ENCODE data around the gene SMIM1.

SMIM1 gene, protein sequence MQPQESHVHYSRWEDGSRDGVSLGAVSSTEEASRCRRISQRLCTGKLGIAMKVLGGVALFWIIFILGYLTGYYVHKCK

DNA sequence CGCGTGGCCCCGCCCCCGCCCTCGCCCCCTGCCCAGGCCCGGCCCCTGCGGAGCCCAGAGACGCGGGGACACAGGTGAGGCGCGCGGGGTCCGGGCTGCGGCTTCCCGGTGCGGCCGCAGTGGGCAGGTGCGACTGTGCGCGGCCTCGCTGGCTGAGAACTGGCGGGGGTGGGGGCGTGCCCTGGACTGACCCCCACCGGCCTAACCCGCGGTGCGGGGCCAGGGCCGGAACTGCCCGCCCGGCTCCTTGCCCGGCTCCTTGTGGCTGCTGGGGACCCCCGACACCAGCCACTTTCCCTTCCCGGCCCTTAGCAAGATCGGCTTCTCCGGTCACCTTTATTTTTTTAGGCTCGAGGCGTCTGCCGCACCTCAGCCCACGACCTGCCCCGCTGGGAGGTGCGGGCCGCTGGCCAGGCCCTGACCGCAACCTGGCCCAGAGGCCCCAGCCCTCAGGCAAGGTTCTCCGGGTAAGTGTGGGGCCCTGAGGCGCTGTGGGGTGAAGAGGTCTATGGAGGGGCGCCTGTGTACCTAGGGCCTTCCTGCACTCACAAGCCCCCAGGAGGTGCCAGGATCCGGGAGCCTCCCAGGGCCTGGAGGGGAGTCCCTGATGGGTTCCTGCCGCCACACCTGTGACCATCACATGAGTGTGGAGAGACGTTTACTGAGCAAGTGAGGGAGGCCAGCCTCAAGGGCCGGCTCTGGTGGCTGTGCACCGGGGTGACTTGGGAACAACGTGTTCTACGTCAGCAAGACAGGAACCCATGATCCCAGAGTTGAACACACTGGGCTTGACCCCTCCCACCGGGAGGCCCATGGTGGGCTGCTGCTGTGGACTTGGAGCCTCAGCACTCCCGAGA lies at the start of gene SMIM1:
SMIM1 (plus strand) TSS at position 35 of the 857 bp plus-strand sequence. CDS start 2,625 bp downstream, outside the sequence.
- DNase-seq, result no peak

DNA sequence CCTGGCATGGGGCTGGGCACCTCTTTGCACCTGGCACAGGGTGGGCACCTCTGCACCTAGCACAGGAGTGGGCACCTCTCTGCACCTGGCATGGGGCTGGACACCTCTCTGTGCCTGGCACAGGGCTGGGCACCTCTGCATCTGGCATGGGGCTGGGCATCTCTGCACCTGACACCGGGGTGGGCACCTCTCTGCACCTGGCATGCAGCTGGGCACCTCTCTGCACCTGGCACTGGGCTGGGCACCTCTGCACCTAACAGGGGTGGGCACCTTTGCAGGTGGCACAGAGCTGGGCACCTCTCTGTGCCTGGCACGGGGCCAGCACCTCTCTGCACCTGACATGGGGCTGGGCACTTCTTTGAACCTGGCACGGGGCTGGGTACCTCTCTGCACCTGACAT lies 49.7 kb upstream of the SMIM1 start:
- no peak for DNase-seq

DNA sequence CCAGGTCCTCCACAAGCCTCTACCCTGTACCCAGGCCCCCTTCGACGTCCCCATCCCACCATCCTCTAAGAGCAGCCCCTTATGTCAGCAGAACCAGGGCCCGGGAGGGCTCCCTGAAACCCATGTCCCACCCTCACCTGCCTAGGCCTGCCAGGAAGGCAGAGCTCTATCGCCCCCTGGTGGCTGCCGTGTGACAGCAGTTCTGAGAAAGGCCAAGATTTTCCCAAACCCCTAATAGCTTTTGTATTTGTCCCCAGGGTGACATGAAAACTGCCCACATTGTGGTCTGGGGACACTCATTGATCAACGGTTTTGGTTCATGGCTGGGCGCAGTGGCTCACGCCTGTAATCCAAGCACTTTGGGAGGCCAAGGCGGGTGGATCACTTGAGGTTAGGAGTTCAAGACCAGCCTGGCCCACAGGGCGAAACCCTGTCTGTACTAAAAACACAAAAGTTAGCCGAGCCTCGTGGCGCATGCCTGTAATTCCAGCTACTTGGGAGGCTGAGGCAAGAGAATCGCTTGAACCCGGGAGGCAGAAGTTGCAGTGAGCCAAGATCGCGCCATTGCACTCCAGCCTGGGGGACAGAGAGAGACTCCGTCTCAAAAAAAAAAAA lies 48.0 kb upstream of the SMIM1 start:
- DNase-seq, result peak; percentile 73

DNA sequence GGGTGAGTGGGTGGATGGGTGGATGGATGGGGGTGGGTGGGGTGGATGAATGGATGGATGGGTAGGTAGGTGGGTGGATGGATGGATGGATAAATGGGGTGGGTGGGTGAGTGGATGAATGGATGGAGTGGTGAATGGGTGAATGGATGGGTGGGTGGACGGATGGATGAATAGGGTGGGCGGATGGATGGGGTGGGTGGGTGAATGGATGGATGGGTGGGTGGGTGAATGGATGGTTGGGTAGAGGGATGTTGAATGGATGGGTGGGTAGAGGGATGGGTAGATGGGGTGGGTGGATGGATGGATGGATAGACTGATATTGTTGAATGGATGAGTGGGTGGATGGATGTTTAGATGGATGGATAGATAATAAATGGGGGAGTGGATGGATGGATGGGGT lies 47.2 kb upstream of the SMIM1 start:
- DNase-seq, result no peak

DNA sequence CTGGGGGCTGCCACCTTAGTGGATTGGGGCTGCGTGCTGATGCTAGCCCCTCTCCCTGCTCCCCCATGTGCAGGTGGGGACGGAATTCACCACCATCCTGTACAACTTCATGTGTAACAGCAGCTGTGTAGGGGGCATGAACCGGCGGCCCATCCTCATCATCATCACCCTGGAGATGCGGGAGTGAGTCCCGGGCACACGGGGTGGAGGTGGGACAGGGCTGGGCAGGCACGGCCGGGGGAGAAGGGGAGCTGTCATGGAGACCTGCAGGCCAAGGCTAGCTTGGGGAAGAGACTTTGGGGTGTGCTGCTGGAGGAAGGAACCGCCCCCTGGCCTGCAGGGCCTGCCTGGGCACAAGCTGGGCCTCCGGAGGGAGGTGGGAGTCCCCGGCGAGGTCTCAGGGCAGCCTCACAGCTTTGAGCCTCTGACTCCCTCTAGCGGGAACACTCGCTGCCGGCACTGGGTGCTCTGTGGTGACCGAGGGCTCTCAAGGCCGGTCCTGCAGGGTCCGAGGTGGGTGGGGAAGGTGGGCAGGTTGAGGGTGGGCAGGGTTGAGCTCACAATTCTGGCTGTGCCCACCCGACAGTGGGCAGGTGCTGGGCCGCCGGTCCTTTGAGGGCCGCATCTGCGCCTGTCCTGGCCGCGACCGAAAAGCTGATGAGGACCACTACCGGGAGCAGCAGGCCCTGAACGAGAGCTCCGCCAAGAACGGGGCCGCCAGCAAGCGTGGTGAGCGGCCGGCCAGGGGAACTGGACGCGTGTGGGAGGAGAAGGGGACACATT lies 45.3 kb upstream of the SMIM1 start:
- peak; percentile 59 for DNase-seq

DNA sequence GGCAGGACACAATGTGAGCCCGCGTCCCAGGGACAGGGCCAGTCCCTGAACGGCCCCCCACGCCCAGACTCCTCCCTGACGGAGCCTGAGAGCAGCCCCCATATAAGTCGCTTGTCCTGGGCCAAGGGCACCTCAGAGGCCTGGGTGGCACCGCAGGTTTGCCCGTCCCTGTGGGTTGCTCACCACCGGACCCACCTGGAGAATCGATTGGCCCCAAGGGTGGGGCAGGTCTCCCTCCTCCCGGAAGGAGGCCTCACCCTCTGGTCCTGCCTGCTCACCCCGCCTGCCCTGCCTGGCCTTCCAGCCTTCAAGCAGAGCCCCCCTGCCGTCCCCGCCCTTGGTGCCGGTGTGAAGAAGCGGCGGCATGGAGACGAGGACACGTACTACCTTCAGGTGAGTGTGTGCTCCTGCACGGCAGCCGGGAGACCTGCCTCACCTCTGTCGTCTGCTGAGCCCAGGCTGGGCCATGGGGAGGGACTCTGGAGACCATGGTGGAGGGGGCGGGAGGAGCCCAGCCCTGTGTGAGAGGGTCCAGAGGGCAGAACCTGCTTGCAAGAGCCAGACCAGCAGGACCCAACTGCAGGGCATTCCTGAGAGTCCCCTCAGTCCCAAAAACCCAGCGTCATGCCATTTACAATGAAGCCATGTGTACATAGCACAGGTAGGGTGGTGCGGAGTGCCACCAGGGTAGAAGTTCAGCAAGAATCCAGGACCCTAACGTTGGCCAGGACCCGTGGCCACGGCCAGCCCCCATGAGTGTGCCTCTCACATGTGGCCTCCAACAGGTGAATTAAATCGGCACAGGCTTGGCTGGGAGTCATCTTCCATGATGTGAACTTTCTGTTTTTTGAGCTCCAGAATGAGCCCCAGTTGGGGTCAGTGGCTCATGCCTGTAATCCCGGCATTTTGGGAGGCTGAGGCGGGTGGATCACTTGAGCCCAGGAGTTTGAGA lies 44.4 kb upstream of the SMIM1 start:
- DNase-seq, result no peak

DNA sequence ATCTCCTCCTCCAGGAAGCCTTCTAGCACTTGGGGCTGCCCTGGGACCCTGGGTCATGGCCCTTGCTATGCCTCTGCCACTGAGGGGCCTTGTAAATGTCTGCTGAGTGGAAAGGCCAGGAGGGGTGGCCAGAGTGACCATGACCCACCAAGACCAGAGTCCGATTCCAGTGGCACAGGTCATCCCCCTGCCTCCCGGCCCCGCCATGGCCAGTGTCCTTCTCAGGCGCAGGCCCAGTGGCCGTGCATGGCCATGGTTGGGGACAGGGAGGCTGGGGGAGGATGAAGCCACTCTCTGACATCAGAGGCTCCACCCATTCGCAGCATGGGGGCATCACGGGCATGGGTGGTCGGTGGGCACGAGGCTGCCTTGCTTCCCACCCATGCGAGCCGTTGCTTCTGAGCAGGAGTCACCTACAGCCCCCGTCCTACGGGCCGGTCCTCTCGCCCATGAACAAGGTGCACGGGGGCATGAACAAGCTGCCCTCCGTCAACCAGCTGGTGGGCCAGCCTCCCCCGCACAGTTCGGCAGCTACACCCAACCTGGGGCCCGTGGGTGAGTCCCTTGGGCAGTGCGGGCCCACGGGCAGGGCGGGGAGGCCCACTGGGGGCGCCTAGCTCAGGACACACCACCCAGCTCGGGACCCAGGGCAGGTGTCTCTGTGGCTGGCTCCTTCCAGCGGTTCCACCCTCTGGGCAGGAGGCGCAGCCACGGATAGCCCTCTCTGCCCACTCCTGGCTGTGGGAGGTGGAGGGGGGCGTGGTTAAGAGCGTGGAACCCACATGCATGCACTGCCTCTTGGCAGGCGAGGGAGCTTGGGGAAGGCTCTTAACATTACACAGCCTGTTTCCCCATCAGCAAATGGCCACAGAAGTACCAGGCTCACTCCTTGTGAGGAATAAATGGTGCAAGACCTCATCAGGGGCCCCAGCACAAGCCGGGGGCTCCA lies 42.7 kb upstream of the SMIM1 start:
- no peak for DNase-seq

DNA sequence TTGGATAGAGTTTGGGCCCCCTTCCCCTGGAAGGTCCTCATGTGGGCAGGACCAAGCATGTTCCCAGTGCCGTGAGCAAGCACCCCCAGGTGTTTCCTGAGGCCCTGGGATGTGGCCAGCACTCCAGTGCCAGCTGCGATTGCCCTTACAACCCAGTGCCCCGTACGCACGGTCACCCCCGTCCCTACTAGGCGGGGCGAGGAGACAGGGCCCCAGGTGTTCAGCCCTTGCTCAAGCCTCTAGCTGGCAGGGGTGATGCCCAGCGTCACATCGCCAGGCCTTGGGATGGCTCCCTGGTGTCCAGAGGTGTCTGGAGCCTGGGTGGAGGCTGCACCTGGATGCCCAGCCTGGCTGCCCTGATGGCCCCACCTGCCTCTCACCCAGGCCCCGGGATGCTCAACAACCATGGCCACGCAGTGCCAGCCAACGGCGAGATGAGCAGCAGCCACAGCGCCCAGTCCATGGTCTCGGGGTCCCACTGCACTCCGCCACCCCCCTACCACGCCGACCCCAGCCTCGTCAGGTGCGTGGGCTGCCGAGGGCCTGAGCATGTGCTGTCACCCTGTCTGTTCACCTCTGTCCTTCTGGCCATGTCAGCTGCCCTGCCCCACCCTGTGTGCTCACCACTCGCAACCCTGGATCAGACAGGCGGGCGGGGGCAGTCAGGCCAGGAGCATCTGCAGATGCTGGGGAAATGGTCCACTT lies 41.9 kb upstream of the SMIM1 start:
- DNase-seq, result no peak

DNA sequence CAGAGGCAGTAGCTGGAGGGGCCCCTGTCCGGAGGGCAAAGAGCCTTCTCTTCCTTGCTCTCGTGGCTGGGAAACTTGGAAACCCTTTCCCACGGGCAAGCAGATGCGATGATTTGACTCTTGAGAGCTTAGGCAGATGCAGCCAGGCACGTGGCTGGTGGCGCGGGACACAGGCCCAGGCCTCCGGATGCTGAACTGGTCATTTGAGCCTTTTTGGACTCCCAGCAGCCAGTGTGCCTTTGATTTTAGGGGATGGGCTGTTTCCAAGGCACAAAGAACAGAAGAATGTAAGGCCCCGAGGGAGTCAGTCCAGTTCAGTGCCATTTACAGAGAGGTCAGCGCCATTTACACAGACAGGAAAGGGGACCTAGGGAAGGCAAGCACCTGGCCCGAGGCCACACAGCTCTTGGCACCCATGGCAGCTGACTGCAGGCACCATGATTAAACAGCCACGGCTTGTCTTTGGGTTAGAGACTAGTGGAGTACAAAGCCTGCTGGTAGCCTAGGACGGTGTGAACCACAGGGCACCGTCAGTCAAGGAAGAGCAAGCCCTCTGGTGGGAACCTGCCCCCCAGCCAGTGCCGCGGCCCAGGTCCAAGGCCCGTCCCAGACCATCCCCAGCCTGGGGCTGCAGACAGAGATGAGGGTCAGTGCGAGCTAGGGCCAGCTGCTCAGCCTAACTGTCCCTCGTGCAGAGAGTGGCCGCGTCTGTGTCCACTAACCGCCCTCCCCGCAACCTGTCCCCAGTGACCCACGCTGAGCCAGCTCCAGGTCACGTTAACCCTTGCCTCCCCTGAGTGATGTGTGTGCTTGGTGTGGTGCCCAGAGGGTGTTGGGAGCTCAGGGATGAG lies 40.7 kb upstream of the SMIM1 start:
- peak; percentile 27 for DNase-seq

DNA sequence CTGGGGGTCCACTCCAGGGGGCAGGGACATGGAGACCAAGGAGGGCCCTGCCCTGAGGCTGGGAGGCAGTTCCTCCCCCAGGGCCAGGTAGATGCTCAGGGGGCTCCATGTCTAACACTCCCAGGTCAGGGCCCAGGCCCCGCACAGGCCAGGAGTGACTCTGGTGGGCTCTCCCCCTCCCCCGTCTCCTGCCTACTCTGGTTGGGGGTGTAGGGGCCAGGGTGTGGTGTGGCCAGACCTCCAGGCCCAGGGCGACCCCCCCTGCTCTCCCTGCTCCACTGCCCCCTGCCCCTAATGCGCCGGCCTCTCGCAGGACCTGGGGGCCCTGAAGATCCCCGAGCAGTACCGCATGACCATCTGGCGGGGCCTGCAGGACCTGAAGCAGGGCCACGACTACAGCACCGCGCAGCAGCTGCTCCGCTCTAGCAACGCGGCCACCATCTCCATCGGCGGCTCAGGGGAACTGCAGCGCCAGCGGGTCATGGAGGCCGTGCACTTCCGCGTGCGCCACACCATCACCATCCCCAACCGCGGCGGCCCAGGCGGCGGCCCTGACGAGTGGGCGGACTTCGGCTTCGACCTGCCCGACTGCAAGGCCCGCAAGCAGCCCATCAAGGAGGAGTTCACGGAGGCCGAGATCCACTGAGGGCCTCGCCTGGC lies 40.0 kb upstream of the SMIM1 start:
- no peak for DNase-seq

DNA sequence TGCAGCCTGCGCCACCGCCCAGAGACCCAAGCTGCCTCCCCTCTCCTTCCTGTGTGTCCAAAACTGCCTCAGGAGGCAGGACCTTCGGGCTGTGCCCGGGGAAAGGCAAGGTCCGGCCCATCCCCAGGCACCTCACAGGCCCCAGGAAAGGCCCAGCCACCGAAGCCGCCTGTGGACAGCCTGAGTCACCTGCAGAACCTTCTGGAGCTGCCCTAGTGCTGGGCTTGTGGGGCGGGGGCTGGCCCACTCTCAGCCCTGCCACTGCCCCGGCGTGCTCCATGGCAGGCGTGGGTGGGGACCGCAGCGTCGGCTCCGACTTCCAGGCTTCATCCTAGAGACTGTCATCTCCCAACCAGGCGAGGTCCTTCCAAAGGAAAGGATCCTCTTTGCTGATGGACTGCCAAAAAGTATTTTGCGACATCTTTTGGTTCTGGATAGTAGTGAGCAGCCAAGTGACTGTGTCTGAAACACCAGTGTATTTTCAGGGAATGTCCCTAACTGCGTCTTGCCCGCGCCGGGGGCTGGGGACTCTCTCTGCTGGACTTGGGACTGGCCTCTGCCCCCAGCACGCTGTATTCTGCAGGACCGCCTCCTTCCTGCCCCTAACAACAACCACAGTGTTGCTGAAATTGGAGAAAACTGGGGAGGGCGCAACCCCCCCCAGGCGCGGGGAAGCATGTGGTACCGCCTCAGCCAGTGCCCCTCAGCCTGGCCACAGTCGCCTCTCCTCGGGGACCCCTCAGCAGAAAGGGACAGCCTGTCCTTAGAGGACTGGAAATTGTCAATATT lies 39.3 kb upstream of the SMIM1 start:
- no peak for DNase-seq

DNA sequence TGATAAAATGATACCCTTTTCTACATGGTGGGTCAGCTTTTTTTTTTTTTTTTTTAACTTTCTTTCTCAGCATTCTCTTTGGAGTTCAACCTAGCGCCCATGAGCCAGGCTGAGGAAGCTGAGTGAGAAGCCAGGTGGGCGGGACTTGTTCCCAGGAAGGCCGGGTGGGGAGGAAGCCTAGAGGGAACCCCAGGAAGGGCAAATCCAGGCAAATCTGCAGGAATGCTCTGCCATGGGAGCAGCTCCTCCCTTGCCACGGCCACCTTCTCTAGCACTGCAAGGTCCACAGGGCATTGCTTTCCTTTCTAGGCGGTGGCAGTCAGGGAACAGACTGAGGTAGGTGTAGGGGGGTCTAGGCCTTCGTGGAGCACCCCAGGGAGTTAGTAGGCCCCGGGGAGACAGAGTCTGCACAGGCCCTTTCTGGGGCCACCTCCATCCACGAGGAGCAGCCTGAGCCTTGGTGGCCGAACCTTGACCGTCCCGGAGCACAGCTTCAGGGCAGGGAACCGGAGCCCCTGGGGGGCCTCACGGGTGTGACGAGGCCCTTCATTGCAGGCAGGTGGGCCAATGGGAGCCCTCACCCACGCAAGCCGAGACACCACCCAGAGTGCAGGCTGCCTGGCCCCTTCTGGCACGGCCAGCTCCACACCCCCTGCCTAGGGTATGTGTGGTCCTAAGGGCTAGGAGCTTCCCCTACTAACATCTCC lies 38.5 kb upstream of the SMIM1 start:
- DNase-seq, result no peak

DNA sequence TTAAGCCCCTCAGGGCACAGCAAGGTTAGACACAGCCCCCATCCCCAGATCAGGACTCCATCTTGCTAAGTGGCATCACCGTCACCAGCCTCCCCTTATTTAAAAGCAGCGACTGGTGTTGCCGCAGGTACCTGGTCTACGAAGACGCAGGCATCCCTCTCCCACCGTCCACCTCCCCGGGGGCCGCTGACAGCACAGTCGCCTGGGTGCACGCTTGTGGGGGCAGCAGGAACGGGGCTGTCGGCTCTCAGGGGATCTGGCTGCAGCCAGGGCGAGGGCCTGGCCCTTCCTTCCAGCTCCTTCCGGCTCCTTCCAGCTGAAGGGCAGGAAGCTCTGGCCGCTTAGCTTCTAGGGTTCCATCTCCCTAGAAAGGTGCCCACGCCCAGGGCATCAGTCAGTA lies 37.9 kb upstream of the SMIM1 start:
- no peak for DNase-seq

DNA sequence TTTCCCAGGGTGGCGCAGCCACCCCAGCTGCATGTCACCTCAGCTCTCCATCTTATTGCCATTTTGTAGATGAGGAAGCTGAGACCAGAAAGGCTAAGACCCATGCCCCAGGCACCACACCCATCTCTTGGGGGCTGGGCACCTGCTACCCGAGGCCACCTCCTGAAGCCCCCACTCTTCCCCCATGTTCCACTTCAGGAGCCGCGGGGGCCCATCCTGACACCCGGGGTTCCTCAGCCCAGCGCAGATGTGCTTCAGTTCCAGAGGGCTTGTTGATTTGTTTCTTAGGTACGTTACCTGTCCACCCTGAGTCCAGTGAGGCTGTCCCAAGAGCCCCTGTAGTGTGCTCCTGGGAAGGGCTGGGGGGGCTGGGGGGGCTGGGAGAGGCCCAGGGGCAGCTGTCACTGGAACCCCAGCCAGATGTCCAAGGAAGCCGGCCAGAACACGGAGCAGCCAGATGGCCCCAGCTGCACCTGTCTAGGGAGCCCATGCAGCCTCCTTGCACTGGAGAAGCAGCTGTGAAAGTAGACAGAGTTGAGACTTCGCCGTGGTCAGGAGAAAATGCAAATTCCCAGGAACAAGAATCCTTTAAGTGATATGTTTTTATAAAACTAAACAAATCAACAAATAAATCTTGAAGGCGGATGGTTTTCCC lies 37.4 kb upstream of the SMIM1 start:
- no peak for DNase-seq

DNA sequence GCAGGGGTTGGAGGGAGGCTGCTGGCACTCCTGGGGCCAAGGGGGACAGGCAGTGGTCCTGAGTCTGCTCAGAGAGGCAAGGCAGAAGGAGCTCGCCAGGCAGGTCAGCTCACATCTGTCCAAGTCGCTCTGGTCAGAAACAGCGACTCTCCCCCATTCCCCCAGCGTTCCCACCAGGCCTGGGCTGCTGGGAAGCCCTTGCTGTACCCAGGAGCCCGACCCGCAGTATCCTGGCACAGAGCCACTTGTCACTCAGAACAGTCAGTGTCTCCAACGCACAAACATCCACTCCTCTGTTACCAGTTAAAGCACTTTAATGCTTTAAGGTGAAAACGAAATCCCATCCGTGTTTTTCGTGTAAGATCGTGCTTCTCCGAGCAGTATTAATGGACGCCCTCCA lies 36.9 kb upstream of the SMIM1 start:
- no peak for DNase-seq

DNA sequence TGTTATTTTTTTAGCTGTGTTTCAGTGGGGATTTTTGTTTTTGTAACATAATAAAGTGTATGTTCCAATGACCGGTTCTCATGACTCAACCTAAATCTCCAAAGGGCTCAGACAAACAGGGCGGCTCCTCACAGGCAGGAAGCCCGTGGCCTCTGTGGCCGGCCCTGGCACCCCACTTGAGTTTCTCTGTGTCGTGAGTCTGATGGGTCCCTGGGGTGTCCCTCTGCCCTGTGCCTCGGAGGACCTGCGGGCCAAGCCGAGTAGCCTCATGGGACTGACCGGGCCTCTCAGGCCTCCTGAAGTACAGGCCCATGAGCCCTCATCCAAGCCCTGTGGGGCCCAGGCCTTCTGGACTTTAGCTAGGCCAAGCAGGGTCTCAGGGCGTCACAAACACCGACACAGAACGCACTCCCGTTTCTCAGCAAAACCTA lies 36.4 kb upstream of the SMIM1 start:
- no peak for DNase-seq

DNA sequence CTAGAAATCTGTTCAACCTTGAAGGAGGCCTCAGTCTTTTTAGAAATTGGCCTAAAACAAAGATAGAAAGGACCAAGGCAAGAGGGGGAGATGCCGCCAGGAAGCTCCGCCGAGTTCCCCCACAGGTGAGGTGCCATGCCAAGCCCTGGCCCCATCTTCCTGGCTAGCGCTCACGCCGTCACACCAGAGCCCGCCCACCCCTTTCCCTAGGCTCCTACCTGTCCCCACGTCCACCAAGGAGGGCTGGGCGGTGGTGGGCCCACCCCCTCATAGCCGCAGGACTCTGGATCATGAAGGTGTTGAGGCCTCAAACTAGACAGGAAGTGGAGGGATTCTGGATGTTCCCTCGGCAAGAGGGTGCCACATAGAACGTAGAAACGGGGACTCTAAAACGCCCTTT lies 35.8 kb upstream of the SMIM1 start:
- no peak for DNase-seq

Measured in midbrain (tissue), 1 donor.